ENCODE measurements around the gene ISCA1. TPM values are rescaled to one million over a fixed set of nuclear protein-coding genes. Genes with fewer than 3 reads are reported as not detected.
"Not testable (repeated sequence)": the region's sequence is repeated elsewhere in the genome, so short reads cannot be mapped to it uniquely, and the experiment has no call there.

ISCA1 gene
- total and polyA plus RNA-seq, 8 donors = 24.1 to 47.0 (median 39.5) TPM

- ATAC-seq (peak; percentile 63), DNase-seq (no peak)
- no peaks in the 10 kb centered on the region for H3K9me3 ChIP-seq
- H3K4me3 ChIP-seq = no peak overlapping the region
- no peak overlapping the region for H3K27ac ChIP-seq
- TF ChIP-seq CTCF (IDR thresholded peaks at IDR 0.05) = no peak
- peaks cover 0 to 100% of the 10 kb centered on the region in 2 donors for H3K36me3 ChIP-seq
- no peaks in the 10 kb centered on the region for H3K4me1 ChIP-seq
- H3K27me3 ChIP-seq = no peaks in the 10 kb centered on the region
- intact Hi-C loops (cut with DNase I) = no loop called here
Observed at GRCh38 chr9:86303316-86303975, 21.1 kb upstream of the ISCA1 start.

- TF ChIP-seq CTCF (IDR thresholded peaks at IDR 0.05) = no peak
- Histone ChIP-seq H3K27me3 (no peaks in the 10 kb centered on the region), H3K4me3 (no peak overlapping the region), H3K27ac (no peak overlapping the region), H3K36me3 (peaks cover 0 to 100% of the 10 kb centered on the region in 2 donors), H3K9me3 (no peaks in the 10 kb centered on the region), H3K4me1 (no peaks in the 10 kb centered on the region)
- DNase-seq = no peak
- no peak for ATAC-seq
- intact Hi-C loops (cut with DNase I) = no loop called here
Observed at GRCh38 chr9:86301686-86302085, 19.3 kb upstream of the ISCA1 start.

GRCh38 chr9:86300701-86301100 lies 18.4 kb upstream of the ISCA1 start:
- intact Hi-C loops (cut with DNase I) = no loop called here
- no peak for TF ChIP-seq CTCF (IDR thresholded peaks at IDR 0.05)
- Histone ChIP-seq H3K4me1 (no peaks in the 10 kb centered on the region), H3K27ac (no peak overlapping the region), H3K36me3 (peaks cover 0 to 100% of the 10 kb centered on the region in 2 donors), H3K9me3 (no peaks in the 10 kb centered on the region), H3K27me3 (no peaks in the 10 kb centered on the region), H3K4me3 (no peak overlapping the region)
- ATAC-seq (no peak), DNase-seq (no peak)

- TF ChIP-seq CTCF (IDR thresholded peaks at IDR 0.05) = no peak
- ATAC-seq (peak; percentile 69), DNase-seq (no peak)
- no peak overlapping the region for H3K27ac ChIP-seq
- intact Hi-C loops (cut with DNase I) = no loop called here
- H3K9me3 ChIP-seq = no peaks in the 10 kb centered on the region
- H3K4me1 ChIP-seq = no peaks in the 10 kb centered on the region
- no peak overlapping the region for H3K4me3 ChIP-seq
- H3K27me3 ChIP-seq = no peaks in the 10 kb centered on the region
- peaks cover 0 to 89% of the 10 kb centered on the region in 2 donors for H3K36me3 ChIP-seq
Observed at GRCh38 chr9:86298873-86299272, 16.5 kb upstream of the ISCA1 start.

- H3K4me3 ChIP-seq; intact Hi-C loops (cut with DNase I): not testable (repeated sequence)
Observed at GRCh38 chr9:86290341-86290740, 8.0 kb upstream of the ISCA1 start.

More at GRCh38 chr9:86290341-86290740, 8.0 kb upstream of the ISCA1 start:
- H3K36me3 ChIP-seq = peaks cover 0 to 40% of the 10 kb centered on the region in 2 donors
- not testable (repeated sequence) for H3K9me3 ChIP-seq, H3K27me3 ChIP-seq, DNase-seq, H3K4me1 ChIP-seq, H3K27ac ChIP-seq, ATAC-seq
